HL-60 (cell line): ENCODE data around the gene LRCOL1.

Experiments
- SPI1 ChIP-seq: IDR thresholded peaks from 2 replicates; pipeline ENCODE4 v1.6.1; 2012; ENCODE audit warnings: low read depth, mild to moderate bottlenecking, borderline replicate concordance
- TF ChIP-seq, protein P1 (sequence below): IDR thresholded peaks from one replicate; pipeline ENCODE4 v1.5.1; 2011; ENCODE audit warnings: low read length, control low read depth, inconsistent platforms; ENCODE audit not compliant: insufficient read depth

DNA sequence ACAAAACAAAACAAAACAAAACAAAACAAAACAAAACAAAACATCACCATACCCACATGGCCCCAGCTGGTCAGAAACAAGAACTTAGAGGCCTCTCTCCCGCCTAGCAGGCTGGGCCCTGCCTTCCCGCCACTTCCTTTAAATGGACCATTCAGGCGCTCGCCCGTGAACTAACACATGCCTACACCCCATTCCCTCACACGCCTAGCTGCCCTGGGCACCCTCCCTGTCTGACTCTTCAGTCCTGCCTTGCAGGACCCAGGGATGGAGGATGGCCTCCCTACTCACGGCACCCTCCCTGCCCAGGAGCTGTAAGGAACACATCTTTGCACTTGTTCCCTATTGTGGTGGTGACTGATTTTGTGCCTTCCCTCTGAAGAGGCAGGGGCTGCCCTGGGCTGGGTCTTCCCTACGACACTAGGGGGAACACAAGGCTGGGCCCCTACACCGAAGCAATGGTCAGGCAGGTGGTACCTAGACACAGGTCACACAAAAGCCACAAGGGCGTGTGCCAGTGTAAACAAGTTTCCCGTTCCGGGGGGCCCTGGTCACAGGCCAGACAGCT lies 29.7 kb upstream of the LRCOL1 start:
- TF ChIP-seq, protein P1, sequence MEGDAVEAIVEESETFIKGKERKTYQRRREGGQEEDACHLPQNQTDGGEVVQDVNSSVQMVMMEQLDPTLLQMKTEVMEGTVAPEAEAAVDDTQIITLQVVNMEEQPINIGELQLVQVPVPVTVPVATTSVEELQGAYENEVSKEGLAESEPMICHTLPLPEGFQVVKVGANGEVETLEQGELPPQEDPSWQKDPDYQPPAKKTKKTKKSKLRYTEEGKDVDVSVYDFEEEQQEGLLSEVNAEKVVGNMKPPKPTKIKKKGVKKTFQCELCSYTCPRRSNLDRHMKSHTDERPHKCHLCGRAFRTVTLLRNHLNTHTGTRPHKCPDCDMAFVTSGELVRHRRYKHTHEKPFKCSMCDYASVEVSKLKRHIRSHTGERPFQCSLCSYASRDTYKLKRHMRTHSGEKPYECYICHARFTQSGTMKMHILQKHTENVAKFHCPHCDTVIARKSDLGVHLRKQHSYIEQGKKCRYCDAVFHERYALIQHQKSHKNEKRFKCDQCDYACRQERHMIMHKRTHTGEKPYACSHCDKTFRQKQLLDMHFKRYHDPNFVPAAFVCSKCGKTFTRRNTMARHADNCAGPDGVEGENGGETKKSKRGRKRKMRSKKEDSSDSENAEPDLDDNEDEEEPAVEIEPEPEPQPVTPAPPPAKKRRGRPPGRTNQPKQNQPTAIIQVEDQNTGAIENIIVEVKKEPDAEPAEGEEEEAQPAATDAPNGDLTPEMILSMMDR: no peak
- TF ChIP-seq SPI1: no peak
